HL-60 (cell line): ENCODE measurements around the gene AIFM2.

Source experiments
- DNase-seq, 2 experiments: peaks; one replicate each; pipeline ENCODE4 v3.0.0-alpha.2; 2010 to 2020; ENCODE audit warnings: low read depth in 1 of 2, low spot score in 1 of 2
- H3K27ac ChIP-seq: fragments of 250-450 bp; sonication (Bioruptor Pico); replicated peaks from 2 replicates; pipeline ENCODE4 v1.5.1; 2020; ENCODE audit warnings: mild to moderate bottlenecking, moderate library complexity
- H3K27me3 ChIP-seq: fragments of 250-450 bp; sonication (Bioruptor Pico); 2 replicates; pipeline ENCODE4 v1.5.1; 2021; ENCODE audit warnings: mild to moderate bottlenecking, moderate library complexity; ENCODE audit not compliant: insufficient read depth, poor library complexity, severe bottlenecking
- H3K4me3 ChIP-seq: replicated peaks from 2 replicates; pipeline ENCODE4 v1.5.1; 2011; ENCODE audit warnings: mild to moderate bottlenecking, control low read depth, low read length; ENCODE audit not compliant: insufficient read depth
- GABPA ChIP-seq: IDR thresholded peaks from 2 replicates; pipeline ENCODE4 v1.6.1; 2012; ENCODE audit warnings: low read depth
- POLR2AphosphoS5 ChIP-seq: IDR thresholded peaks from 2 replicates; pipeline ENCODE4 v1.6.1; 2012; ENCODE audit warnings: low read depth
- SPI1 ChIP-seq: IDR thresholded peaks from 2 replicates; pipeline ENCODE4 v1.6.1; 2012; ENCODE audit warnings: low read depth, mild to moderate bottlenecking, borderline replicate concordance
- TF ChIP-seq, protein P1 (sequence below): IDR thresholded peaks from one replicate; pipeline ENCODE4 v1.5.1; 2011; ENCODE audit warnings: low read length, control low read depth, inconsistent platforms; ENCODE audit not compliant: insufficient read depth
- TF ChIP-seq, protein P2 (sequence below): IDR thresholded peaks from 2 replicates; pipeline ENCODE4 v1.6.1; 2012; ENCODE audit warnings: low read depth; ENCODE audit not compliant: insufficient replicate concordance

AIFM2 gene

GRCh38 chr10:70092389-70092718, 40.3 kb downstream of the AIFM2 start:
- no peak for TF ChIP-seq SPI1
- no peak for TF ChIP-seq POLR2AphosphoS5
- TF ChIP-seq, protein P1, sequence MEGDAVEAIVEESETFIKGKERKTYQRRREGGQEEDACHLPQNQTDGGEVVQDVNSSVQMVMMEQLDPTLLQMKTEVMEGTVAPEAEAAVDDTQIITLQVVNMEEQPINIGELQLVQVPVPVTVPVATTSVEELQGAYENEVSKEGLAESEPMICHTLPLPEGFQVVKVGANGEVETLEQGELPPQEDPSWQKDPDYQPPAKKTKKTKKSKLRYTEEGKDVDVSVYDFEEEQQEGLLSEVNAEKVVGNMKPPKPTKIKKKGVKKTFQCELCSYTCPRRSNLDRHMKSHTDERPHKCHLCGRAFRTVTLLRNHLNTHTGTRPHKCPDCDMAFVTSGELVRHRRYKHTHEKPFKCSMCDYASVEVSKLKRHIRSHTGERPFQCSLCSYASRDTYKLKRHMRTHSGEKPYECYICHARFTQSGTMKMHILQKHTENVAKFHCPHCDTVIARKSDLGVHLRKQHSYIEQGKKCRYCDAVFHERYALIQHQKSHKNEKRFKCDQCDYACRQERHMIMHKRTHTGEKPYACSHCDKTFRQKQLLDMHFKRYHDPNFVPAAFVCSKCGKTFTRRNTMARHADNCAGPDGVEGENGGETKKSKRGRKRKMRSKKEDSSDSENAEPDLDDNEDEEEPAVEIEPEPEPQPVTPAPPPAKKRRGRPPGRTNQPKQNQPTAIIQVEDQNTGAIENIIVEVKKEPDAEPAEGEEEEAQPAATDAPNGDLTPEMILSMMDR = no peak
- TF ChIP-seq, protein P2, sequence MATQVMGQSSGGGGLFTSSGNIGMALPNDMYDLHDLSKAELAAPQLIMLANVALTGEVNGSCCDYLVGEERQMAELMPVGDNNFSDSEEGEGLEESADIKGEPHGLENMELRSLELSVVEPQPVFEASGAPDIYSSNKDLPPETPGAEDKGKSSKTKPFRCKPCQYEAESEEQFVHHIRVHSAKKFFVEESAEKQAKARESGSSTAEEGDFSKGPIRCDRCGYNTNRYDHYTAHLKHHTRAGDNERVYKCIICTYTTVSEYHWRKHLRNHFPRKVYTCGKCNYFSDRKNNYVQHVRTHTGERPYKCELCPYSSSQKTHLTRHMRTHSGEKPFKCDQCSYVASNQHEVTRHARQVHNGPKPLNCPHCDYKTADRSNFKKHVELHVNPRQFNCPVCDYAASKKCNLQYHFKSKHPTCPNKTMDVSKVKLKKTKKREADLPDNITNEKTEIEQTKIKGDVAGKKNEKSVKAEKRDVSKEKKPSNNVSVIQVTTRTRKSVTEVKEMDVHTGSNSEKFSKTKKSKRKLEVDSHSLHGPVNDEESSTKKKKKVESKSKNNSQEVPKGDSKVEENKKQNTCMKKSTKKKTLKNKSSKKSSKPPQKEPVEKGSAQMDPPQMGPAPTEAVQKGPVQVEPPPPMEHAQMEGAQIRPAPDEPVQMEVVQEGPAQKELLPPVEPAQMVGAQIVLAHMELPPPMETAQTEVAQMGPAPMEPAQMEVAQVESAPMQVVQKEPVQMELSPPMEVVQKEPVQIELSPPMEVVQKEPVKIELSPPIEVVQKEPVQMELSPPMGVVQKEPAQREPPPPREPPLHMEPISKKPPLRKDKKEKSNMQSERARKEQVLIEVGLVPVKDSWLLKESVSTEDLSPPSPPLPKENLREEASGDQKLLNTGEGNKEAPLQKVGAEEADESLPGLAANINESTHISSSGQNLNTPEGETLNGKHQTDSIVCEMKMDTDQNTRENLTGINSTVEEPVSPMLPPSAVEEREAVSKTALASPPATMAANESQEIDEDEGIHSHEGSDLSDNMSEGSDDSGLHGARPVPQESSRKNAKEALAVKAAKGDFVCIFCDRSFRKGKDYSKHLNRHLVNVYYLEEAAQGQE = no peak
- no peak for TF ChIP-seq GABPA
- no peak overlapping the region for H3K27ac ChIP-seq
- no peak for DNase-seq
- H3K27me3 ChIP-seq = no peaks in the 10 kb centered on the region
- no peak overlapping the region for H3K4me3 ChIP-seq

DNA sequence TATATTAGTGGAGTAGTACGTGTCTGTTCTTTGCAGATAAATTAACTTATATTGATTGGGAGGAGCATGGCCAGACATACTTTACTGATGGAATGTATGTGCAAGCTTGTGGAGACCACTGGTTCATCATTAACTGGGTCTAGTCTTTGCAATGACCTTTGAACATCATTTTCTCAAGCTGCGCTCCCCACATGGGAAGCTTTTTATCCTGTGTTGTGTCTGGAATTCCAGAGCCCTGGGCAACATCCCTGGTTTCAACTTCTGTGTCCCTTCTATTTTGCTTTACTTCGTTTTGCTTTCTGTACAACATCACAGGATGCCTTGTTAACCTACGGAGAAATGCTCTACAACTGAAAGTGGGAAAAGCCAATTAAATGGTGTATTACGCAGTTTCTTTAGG, 41.7 kb downstream of the AIFM2 start:
- TF ChIP-seq POLR2AphosphoS5 = no peak
- TF ChIP-seq GABPA = no peak
- TF ChIP-seq, protein P1 = no peak
- no peak for TF ChIP-seq SPI1
- no peak for DNase-seq
- Histone ChIP-seq H3K27ac (no peak overlapping the region), H3K4me3 (no peak overlapping the region), H3K27me3 (no peaks in the 10 kb centered on the region)

DNA sequence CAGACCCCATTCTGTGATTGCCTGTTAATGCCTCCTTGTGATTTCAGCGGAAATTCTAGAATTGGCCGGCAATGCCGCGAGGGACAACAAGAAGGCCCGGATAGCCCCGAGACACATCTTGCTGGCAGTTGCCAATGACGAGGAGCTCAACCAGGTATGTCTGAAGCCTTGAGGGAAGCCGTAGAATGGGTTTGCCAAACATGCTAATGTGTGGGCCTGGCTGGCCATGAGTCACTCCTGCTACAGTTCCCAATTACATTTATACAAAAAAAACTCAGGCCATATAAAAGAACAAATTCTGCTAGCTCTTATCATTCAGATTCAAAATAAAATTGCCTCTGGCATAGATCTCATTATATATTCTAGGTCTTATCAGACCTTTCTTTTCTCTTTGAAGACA, 42.6 kb downstream of the AIFM2 start:
- DNase-seq = no peak
- Histone ChIP-seq H3K4me3 (no peak overlapping the region), H3K27ac (no peak overlapping the region), H3K27me3 (no peaks in the 10 kb centered on the region)
- no peak for TF ChIP-seq SPI1
- TF ChIP-seq, protein P2 = no peak
- TF ChIP-seq POLR2AphosphoS5 = no peak
- TF ChIP-seq, protein P1 = no peak
- TF ChIP-seq GABPA = no peak

GRCh38 chr10:70088308-70088698, 44.3 kb downstream of the AIFM2 start:
- TF ChIP-seq SPI1 = no peak
- TF ChIP-seq, protein P1 = no peak
- TF ChIP-seq POLR2AphosphoS5 = no peak
- TF ChIP-seq, protein P2 = no peak
- TF ChIP-seq GABPA = no peak
- H3K27me3 ChIP-seq = no peaks in the 10 kb centered on the region
- no peak overlapping the region for H3K4me3 ChIP-seq
- H3K27ac ChIP-seq = no peak overlapping the region
- DNase-seq = no peak
